Tibial nerve (tissue), 4 donors: ENCODE results near the gene FUT9. TPM values are rescaled to one million over a fixed set of nuclear protein-coding genes. Genes with fewer than 3 reads are reported as not detected.

Experiments
- DNase-seq, 2 donors: peaks; one replicate each; pipeline ENCODE4 v3.0.0-alpha.2; 2019; ENCODE audit warnings: low spot score in 2 of 2
- H3K27ac ChIP-seq, 4 donors: fragments of 200-600 bp; sonication (generic) in 3 of 4; one replicate each; pipeline ENCODE4 v1.5.1; 2017 to 2019; ENCODE audit warnings: mild to moderate bottlenecking in 1 of 4
- H3K27me3 ChIP-seq, 2 donors: fragments of 200-600 bp; sonication (generic) in 1 of 2; one replicate each; pipeline versions ENCODE4 v1.5.1 to v1.6.0; 2017 to 2019
- H3K36me3 ChIP-seq, 3 donors: fragments of 200-600 bp; sonication (generic); one replicate each; pipeline ENCODE4 v1.5.1; 2018 to 2019
- H3K4me1 ChIP-seq, 4 donors: fragments of 200-600 bp; sonication (generic) in 3 of 4; one replicate each; pipeline ENCODE4 v1.5.1; 2017 to 2019
- H3K4me3 ChIP-seq, 4 donors: fragments of 200-600 bp; sonication (generic) in 3 of 4; one replicate each; pipeline ENCODE4 v1.5.1; 2017 to 2019; ENCODE audit warnings: mild to moderate bottlenecking in 1 of 4, moderate library complexity in 1 of 4
- H3K9me3 ChIP-seq, 4 donors: fragments of 200-600 bp; sonication (generic) in 3 of 4; one replicate each; pipeline ENCODE4 v1.5.1; 2017 to 2019
- EP300 ChIP-seq, 2 donors: sonication (generic); formaldehyde crosslinking; IDR thresholded peaks; one replicate each; pipeline ENCODE4 v1.6.1; 2017; ENCODE audit warnings: antibody characterized with exemption in 2 of 2, mild to moderate bottlenecking in 1 of 2
- POLR2A ChIP-seq, 2 donors: fragments of 450-650 bp; IDR thresholded peaks; one replicate each; pipeline ENCODE4 v1.6.1; 2017; ENCODE audit warnings: antibody characterized with exemption in 2 of 2, mild to moderate bottlenecking in 2 of 2, moderate library complexity in 2 of 2
- WGBS, 2 donors: methylation state at CpG; one replicate each; pipeline ENCODE4 v1.1.5; 2018; 5-methylcytosine and 5-hydroxymethylcytosine counted together
- total RNA-seq, 4 donors: library from RNA; depleted of rRNA; stranded (reverse); fragments of >200 nt; gene quantifications; one replicate each; pipeline ENCODE4 v1.1.0, GENCODE V29; 2016
- TF ChIP-seq, protein P1 (sequence below), 5 experiments: fragments of 200-600 bp in 3 of 5; fragments of 450-650 bp in 2 of 5; sonication (generic) in 3 of 5; IDR thresholded peaks; one replicate each; pipeline ENCODE4 v1.5.1; 2016 to 2019; ENCODE audit warnings: antibody characterized with exemption in 5 of 5, mild to moderate bottlenecking in 3 of 5, moderate library complexity in 2 of 5

The FUT9 gene
- total RNA-seq, 4 donors from 2014 or later, result not detected

DNA sequence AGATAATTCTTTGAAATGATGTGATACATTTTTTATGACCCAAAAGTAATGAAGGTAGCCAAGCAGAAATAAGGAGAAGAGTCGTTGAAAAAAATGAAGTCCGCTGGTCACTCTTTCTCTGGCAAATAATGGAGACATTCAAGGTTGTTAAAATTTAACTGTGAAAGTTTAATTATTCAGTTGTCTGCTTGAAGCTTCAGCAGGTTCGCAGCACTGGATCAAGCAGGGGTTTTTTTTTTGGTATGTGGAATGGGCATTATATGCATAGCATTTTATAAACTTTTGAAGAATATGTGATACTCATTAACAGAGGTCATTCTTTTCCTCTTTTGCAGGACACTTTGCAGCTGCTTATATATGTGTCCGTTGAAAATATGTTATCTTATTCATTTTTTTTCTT, 21.6 kb upstream of the FUT9 start:
- Histone ChIP-seq H3K27me3 (no peaks in the 10 kb centered on the region), H3K27ac (no peak overlapping the region), H3K4me1 (no peaks in the 10 kb centered on the region), H3K4me3 (no peak overlapping the region), H3K9me3 (peaks cover 0 to 37% (median 0%) of the 10 kb centered on the region in 4 donors), H3K36me3 (no peaks in the 10 kb centered on the region)
- WGBS, 2 donors, result 80 to 81% methylated on average over 4 of the region's 4 CpGs
- TF ChIP-seq EP300 (IDR thresholded peaks at IDR 0.05) (no peak), POLR2A (IDR thresholded peaks at IDR 0.05) (no peak)
- TF ChIP-seq, protein P1, sequence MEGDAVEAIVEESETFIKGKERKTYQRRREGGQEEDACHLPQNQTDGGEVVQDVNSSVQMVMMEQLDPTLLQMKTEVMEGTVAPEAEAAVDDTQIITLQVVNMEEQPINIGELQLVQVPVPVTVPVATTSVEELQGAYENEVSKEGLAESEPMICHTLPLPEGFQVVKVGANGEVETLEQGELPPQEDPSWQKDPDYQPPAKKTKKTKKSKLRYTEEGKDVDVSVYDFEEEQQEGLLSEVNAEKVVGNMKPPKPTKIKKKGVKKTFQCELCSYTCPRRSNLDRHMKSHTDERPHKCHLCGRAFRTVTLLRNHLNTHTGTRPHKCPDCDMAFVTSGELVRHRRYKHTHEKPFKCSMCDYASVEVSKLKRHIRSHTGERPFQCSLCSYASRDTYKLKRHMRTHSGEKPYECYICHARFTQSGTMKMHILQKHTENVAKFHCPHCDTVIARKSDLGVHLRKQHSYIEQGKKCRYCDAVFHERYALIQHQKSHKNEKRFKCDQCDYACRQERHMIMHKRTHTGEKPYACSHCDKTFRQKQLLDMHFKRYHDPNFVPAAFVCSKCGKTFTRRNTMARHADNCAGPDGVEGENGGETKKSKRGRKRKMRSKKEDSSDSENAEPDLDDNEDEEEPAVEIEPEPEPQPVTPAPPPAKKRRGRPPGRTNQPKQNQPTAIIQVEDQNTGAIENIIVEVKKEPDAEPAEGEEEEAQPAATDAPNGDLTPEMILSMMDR (IDR thresholded peaks at IDR 0.05), result no peak
- DNase-seq, result no peak

DNA sequence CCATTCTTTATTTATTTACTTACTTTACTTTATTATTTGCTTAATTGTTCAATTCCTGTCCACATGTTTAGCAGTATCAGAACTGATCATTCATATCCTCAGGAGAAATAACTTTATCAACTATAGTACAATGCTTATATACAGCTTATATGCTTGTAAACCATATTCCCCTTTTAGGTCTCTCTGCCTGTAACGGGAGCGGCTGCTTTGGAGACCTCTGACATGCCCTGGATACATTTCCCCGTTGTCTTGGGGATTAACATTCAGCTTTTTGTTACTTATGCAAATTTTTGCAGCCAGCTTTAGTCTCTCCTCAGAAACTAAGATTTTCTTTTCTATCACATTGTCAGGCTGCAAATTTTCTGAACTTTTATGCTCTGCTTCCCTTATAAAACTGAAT, 17.6 kb upstream of the FUT9 start:
- no peaks in the 10 kb centered on the region for H3K27me3 ChIP-seq
- H3K36me3 ChIP-seq, result no peaks in the 10 kb centered on the region
- TF ChIP-seq, protein P1 (IDR thresholded peaks at IDR 0.05), result no peak
- no peak for TF ChIP-seq EP300 (IDR thresholded peaks at IDR 0.05)
- TF ChIP-seq POLR2A (IDR thresholded peaks at IDR 0.05), result no peak
- DNase-seq, result no peak
- no peaks in the 10 kb centered on the region for H3K4me1 ChIP-seq
- no peak overlapping the region for H3K4me3 ChIP-seq
- H3K9me3 ChIP-seq, result peaks cover 0 to 10% (median 0%) of the 10 kb centered on the region in 4 donors
- H3K27ac ChIP-seq, result no peak overlapping the region
- WGBS, 2 donors, result 52 to 66% methylated on average over 3 of the region's 3 CpGs

DNA sequence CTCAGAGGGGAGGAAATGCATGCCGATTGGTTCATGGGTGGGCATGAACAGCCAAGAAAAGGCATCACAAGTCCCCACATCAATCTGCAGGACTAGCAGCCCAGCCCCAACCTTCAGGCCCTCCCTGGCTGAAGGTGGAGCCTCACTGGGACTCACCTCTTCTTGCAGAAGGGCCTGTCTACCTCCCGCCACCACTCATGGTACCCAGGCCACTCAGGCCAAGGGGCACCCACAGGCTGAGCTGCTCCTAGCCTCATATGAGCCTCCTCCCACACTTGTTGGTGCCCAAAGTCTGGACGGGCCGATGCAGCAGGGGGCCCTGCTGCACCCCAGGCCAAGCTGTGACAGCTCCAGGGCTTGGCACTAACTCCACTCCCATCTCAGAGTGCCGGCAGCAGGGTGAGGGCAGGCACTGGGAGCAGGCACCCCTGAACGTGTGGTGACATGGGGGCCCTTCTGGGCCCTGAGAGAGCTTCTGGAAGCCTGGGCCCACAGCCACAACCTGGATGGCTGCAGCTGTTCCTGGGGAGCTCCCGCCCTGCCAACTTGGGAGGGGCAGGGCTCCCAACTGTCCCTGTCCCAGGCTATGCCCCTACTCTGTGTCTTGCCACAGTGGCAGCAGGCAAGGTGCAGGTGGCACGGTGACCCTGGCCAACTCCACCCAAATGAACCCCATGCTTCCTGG, 13.7 kb upstream of the FUT9 start:
- H3K27me3 ChIP-seq, result no peaks in the 10 kb centered on the region
- no peak for DNase-seq
- TF ChIP-seq EP300 (IDR thresholded peaks at IDR 0.05), result no peak
- TF ChIP-seq POLR2A (IDR thresholded peaks at IDR 0.05), result no peak
- TF ChIP-seq, protein P1 (IDR thresholded peaks at IDR 0.05), result no peak
- H3K27ac ChIP-seq, result no peak overlapping the region
- WGBS, 2 donors, result 79 to 91% methylated on average over 3 to 6 of the region's 8 CpGs
- no peaks in the 10 kb centered on the region for H3K36me3 ChIP-seq
- H3K9me3 ChIP-seq, result peaks cover 0 to 10% (median 0%) of the 10 kb centered on the region in 4 donors
- no peaks in the 10 kb centered on the region for H3K4me1 ChIP-seq
- H3K4me3 ChIP-seq, result no peak overlapping the region

DNA sequence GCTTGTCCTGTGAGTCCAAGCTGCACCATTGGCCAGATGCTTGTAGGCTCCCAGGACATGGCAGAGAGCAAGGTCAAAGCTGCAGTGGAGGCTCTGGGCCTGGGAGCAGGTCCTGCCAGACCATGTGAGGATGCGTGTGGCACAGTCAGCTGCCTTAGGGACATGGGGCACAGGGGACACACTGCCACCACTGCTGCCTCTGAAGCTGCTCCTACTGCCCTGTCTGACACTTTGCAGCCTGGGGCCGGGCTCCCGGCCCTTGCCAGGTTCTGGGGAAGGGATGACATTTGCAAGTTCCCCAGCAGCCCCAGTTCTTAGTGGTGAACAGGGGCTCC, 13.2 kb upstream of the FUT9 start:
- no peaks in the 10 kb centered on the region for H3K27me3 ChIP-seq
- no peak for DNase-seq
- WGBS, 2 donors, result 40 to 54% methylated on average over 1 to 3 of the region's 3 CpGs
- no peaks in the 10 kb centered on the region for H3K36me3 ChIP-seq
- TF ChIP-seq, protein P1 (IDR thresholded peaks at IDR 0.05), result no peak
- H3K27ac ChIP-seq, result no peak overlapping the region
- no peaks in the 10 kb centered on the region for H3K4me1 ChIP-seq
- peaks cover 0 to 10% (median 0%) of the 10 kb centered on the region in 4 donors for H3K9me3 ChIP-seq
- no peak overlapping the region for H3K4me3 ChIP-seq

DNA sequence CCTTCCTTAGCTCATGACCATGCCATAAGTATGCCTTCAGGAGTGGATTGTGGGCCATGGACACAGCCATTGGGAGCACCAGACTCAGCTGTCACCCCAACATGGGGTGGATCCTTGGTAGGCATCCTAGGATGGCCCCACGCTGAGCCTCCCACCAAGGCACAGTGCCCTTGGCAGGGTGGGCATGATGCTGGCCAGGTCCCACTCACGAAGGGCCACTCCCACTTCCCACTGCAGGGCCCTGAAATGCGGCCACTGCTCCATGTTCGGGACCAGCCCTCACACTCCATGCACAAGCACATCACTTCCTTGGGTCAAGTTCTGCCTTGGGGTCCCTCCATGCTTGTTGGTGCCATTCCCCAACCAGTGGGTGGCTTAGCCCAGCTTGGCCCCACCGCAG, 12.9 kb upstream of the FUT9 start:
- no peaks in the 10 kb centered on the region for H3K36me3 ChIP-seq
- no peak overlapping the region for H3K4me3 ChIP-seq
- no peak overlapping the region for H3K27ac ChIP-seq
- no peak for DNase-seq
- 84 to 90% methylated on average over 5 of the region's 5 CpGs for WGBS, 2 donors
- no peak for TF ChIP-seq POLR2A (IDR thresholded peaks at IDR 0.05)
- TF ChIP-seq, protein P1 (IDR thresholded peaks at IDR 0.05), result no peak
- no peak for TF ChIP-seq EP300 (IDR thresholded peaks at IDR 0.05)
- no peaks in the 10 kb centered on the region for H3K27me3 ChIP-seq
- peaks cover 0 to 9% (median 0%) of the 10 kb centered on the region in 4 donors for H3K9me3 ChIP-seq
- H3K4me1 ChIP-seq, result no peaks in the 10 kb centered on the region
